ENCODE data around the gene GRID1.

The GRID1 gene

DNA sequence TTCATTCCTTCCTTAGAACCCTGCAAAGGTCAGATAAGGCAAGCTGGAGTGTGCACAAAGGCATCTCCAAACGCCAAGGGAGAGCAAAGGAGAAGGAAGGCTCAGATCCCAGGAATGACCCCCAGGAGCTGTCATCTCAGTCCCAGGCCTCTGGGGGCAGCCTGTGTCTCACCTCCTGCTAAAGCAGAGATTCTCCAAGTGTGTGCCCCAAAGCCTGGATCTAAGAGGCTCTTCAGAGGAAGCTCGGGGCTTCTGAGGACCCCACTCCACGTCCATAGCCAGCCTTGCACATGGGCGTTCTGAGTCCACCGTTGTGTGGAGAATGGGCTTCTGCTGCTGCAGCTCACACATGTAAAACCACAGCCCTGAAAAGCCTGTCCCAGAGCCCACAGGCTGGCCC lies 5.1 kb upstream of the GRID1 start:
- no peak overlapping the region for H3K23ac ChIP-seq (ENCODE audit: low read length in 2 of 2)
- no peak overlapping the region for H2BK12ac ChIP-seq (ENCODE audit: low read length in 2 of 2)
- no peak overlapping the region for H2BK15ac ChIP-seq (ENCODE audit: low read depth, poor library complexity, severe bottlenecking)
- H2AFZ ChIP-seq (ENCODE audit: low read depth, low read length), result no peak overlapping the region
- no peak overlapping the region for H2BK120ac ChIP-seq (ENCODE audit: low read depth, low read length)
- peaks cover 67 to 82% of the 10 kb centered on the region in 2 experiments for H3K27me3 ChIP-seq (ENCODE audit: control insufficient read depth in 1 of 2, insufficient read depth in 1 of 2, low read length in 2 of 2)
- H4K8ac ChIP-seq (ENCODE audit: low read length), result no peak overlapping the region
- H3K9ac ChIP-seq (ENCODE audit: low read length), result no peak overlapping the region
- no peak overlapping the region for H3K4ac ChIP-seq (ENCODE audit: low read depth in 1 of 2, low read length in 2 of 2)
- no peak for DNase-seq
- no peak overlapping the region for H3K14ac ChIP-seq (ENCODE audit: low read length in 2 of 2)
- no peak overlapping the region for H2BK5ac ChIP-seq (ENCODE audit: low read depth, low read length, poor library complexity, severe bottlenecking)
- WGBS, result 70% methylated on average over 5 of the region's 5 CpGs
- H3K9me3 ChIP-seq (ENCODE audit: control insufficient read depth, low read length), result no peaks in the 10 kb centered on the region
- H3K27ac ChIP-seq (ENCODE audit: low read length, poor library complexity, severe bottlenecking), result no peak overlapping the region
- H3K4me2 ChIP-seq (ENCODE audit: low read length, poor library complexity, severe bottlenecking), result no peak overlapping the region
- H3K4me1 ChIP-seq (ENCODE audit: control insufficient read depth, insufficient read depth, low read depth, low read length), result peaks cover 8% of the 10 kb centered on the region
- H3K4me3 ChIP-seq (ENCODE audit: insufficient read depth in 1 of 2, low read depth in 1 of 2, low read length in 2 of 2), result no peak overlapping the region
- H2AK5ac ChIP-seq (ENCODE audit: low read length, severe bottlenecking), result no peak overlapping the region
- H3K36me3 ChIP-seq (ENCODE audit: control insufficient read depth in 1 of 2, insufficient read depth in 2 of 2, low read depth in 1 of 2, low read length in 2 of 2), result no peaks in the 10 kb centered on the region
- no peaks in the 10 kb centered on the region for H3K79me1 ChIP-seq (replicated peaks; ENCODE audit: low read length, poor library complexity, severe bottlenecking)
- no peak overlapping the region for H3K18ac ChIP-seq (ENCODE audit: low read depth in 1 of 2, low read length in 2 of 2)
- no peak overlapping the region for H4K91ac ChIP-seq (ENCODE audit: low read length)

DNA sequence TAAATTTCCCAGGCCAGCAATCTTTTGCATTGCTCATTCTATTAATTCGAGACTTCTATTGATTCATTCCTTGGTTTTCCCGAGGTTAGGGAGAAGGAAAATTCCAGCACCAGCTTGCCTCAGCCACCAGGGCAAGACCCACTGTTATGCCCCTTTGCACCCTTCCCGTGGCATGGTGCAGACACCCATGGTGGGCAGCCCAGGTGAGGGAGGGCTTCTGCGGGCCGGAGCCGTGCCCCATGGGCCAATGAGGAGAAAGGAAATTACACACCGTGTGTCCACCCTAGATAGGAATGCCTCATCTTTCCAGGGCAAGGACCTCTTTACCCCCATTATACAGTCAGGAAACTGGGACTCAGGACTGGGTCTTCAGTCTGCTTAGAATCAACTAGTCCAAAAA lies 4.5 kb upstream of the GRID1 start:
- Histone ChIP-seq H3K4ac (ENCODE audit: low read depth in 1 of 2, low read length in 2 of 2) (no peak overlapping the region), H2AFZ (ENCODE audit: low read depth, low read length) (no peak overlapping the region), H4K8ac (ENCODE audit: low read length) (no peak overlapping the region), H2BK12ac (ENCODE audit: low read length in 2 of 2) (no peak overlapping the region), H3K14ac (ENCODE audit: low read length in 2 of 2) (no peak overlapping the region), H3K79me1 (replicated peaks; ENCODE audit: low read length, poor library complexity, severe bottlenecking) (no peaks in the 10 kb centered on the region), H3K4me1 (ENCODE audit: control insufficient read depth, insufficient read depth, low read depth, low read length) (peaks cover 11% of the 10 kb centered on the region), H4K91ac (ENCODE audit: low read length) (no peak overlapping the region), H3K23ac (ENCODE audit: low read length in 2 of 2) (no peak overlapping the region), H3K9ac (ENCODE audit: low read length) (no peak overlapping the region), H3K4me2 (ENCODE audit: low read length, poor library complexity, severe bottlenecking) (no peak overlapping the region), H3K18ac (ENCODE audit: low read depth in 1 of 2, low read length in 2 of 2) (no peak overlapping the region), H2AK5ac (ENCODE audit: low read length, severe bottlenecking) (no peak overlapping the region), H3K4me3 (ENCODE audit: insufficient read depth in 1 of 2, low read depth in 1 of 2, low read length in 2 of 2) (no peak overlapping the region), H3K36me3 (ENCODE audit: control insufficient read depth in 1 of 2, insufficient read depth in 2 of 2, low read depth in 1 of 2, low read length in 2 of 2) (no peaks in the 10 kb centered on the region), H2BK5ac (ENCODE audit: low read depth, low read length, poor library complexity, severe bottlenecking) (no peak overlapping the region), H3K27me3 (ENCODE audit: control insufficient read depth in 1 of 2, insufficient read depth in 1 of 2, low read length in 2 of 2) (peaks cover 65 to 77% of the 10 kb centered on the region in 2 experiments), H3K9me3 (ENCODE audit: control insufficient read depth, low read length) (no peaks in the 10 kb centered on the region), H3K27ac (ENCODE audit: low read length, poor library complexity, severe bottlenecking) (no peak overlapping the region), H2BK15ac (ENCODE audit: low read depth, poor library complexity, severe bottlenecking) (no peak overlapping the region), H2BK120ac (ENCODE audit: low read depth, low read length) (no peak overlapping the region)
- no peak for DNase-seq
- WGBS, result 75% methylated on average over 7 of the region's 7 CpGs

DNA sequence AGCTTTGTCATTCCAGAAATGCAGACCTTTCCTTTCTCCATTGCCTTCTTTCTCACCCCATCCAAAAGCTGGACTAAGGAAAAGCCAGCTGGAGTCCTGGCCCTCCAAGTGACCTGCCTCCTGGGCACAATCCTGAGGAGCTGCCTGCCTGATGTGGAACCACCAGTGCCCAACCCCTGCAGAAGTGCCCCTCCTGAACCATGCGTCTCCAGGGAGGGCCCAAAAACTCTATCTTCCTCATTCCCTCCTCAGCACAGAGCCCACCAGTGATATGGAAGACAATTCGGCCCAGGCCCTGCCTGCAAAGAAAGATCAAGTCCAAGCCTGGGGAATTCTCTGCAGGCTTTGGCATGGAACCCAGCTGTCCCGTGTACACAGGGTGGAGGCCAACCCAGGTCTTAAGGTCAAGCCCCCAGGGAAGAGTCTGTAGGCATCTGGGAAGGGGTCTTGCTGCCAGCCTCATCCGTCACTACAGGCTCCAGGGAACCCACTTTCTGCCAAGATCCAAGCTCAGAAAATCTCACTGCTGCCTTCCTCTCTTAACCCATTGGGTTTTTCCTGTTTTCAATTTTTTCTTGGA lies 3.5 kb upstream of the GRID1 start:
- no peak overlapping the region for H4K91ac ChIP-seq (ENCODE audit: low read length)
- H2BK120ac ChIP-seq (ENCODE audit: low read depth, low read length), result no peak overlapping the region
- H3K4me2 ChIP-seq (ENCODE audit: low read length, poor library complexity, severe bottlenecking), result no peak overlapping the region
- H3K4me1 ChIP-seq (ENCODE audit: control insufficient read depth, insufficient read depth, low read depth, low read length), result peaks cover 21% of the 10 kb centered on the region
- no peak overlapping the region for H2BK5ac ChIP-seq (ENCODE audit: low read depth, low read length, poor library complexity, severe bottlenecking)
- H3K27me3 ChIP-seq (ENCODE audit: control insufficient read depth in 1 of 2, insufficient read depth in 1 of 2, low read length in 2 of 2), result peaks cover 73 to 80% of the 10 kb centered on the region in 2 experiments
- H2AFZ ChIP-seq (ENCODE audit: low read depth, low read length), result no peak overlapping the region
- H3K4me3 ChIP-seq (ENCODE audit: insufficient read depth in 1 of 2, low read depth in 1 of 2, low read length in 2 of 2), result no peak overlapping the region
- WGBS, result 74% methylated on average over 4 of the region's 4 CpGs
- no peak overlapping the region for H2AK5ac ChIP-seq (ENCODE audit: low read length, severe bottlenecking)
- no peak overlapping the region for H3K9ac ChIP-seq (ENCODE audit: low read length)
- no peaks in the 10 kb centered on the region for H3K79me1 ChIP-seq (replicated peaks; ENCODE audit: low read length, poor library complexity, severe bottlenecking)
- H4K8ac ChIP-seq (ENCODE audit: low read length), result no peak overlapping the region
- H3K36me3 ChIP-seq (ENCODE audit: control insufficient read depth in 1 of 2, insufficient read depth in 2 of 2, low read depth in 1 of 2, low read length in 2 of 2), result no peaks in the 10 kb centered on the region
- no peak overlapping the region for H3K4ac ChIP-seq (ENCODE audit: low read depth in 1 of 2, low read length in 2 of 2)
- H3K14ac ChIP-seq (ENCODE audit: low read length in 2 of 2), result no peak overlapping the region
- no peak overlapping the region for H3K18ac ChIP-seq (ENCODE audit: low read depth in 1 of 2, low read length in 2 of 2)
- no peak for DNase-seq
- H3K9me3 ChIP-seq (ENCODE audit: control insufficient read depth, low read length), result no peaks in the 10 kb centered on the region
- no peak overlapping the region for H3K23ac ChIP-seq (ENCODE audit: low read length in 2 of 2)
- H3K27ac ChIP-seq (ENCODE audit: low read length, poor library complexity, severe bottlenecking), result no peak overlapping the region
- no peak overlapping the region for H2BK15ac ChIP-seq (ENCODE audit: low read depth, poor library complexity, severe bottlenecking)
- no peak overlapping the region for H2BK12ac ChIP-seq (ENCODE audit: low read length in 2 of 2)

DNA sequence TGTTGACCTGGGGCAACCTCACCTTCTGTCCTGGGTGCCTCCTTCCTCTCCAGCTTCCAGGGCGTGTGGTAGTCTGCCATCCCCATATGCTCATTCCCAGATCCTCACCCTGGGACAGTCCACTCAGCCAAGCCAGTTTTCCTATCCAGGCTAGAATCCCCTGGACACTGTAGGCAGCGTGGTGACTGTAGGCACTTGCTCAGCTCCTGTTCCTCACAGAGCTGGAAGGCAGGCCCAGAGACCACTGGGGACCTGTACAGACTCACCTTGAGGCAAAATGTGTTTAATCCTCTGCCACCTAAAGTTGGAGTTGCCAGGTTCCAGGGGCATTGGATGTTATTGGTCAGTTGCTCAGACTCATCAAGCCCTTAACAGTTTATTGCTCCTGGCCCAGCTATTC lies 2.4 kb upstream of the GRID1 start:
- Histone ChIP-seq H3K4ac (ENCODE audit: low read depth in 1 of 2, low read length in 2 of 2) (no peak overlapping the region), H3K27ac (ENCODE audit: low read length, poor library complexity, severe bottlenecking) (no peak overlapping the region), H3K23ac (ENCODE audit: low read length in 2 of 2) (no peak overlapping the region), H4K8ac (ENCODE audit: low read length) (no peak overlapping the region), H3K9me3 (ENCODE audit: control insufficient read depth, low read length) (no peaks in the 10 kb centered on the region), H2BK15ac (ENCODE audit: low read depth, poor library complexity, severe bottlenecking) (no peak overlapping the region), H3K79me1 (replicated peaks; ENCODE audit: low read length, poor library complexity, severe bottlenecking) (no peaks in the 10 kb centered on the region), H3K36me3 (ENCODE audit: control insufficient read depth in 1 of 2, insufficient read depth in 2 of 2, low read depth in 1 of 2, low read length in 2 of 2) (no peaks in the 10 kb centered on the region), H3K27me3 (ENCODE audit: control insufficient read depth in 1 of 2, insufficient read depth in 1 of 2, low read length in 2 of 2) (peaks cover 80 to 81% of the 10 kb centered on the region in 2 experiments), H2BK12ac (ENCODE audit: low read length in 2 of 2) (no peak overlapping the region), H3K18ac (ENCODE audit: low read depth in 1 of 2, low read length in 2 of 2) (no peak overlapping the region), H2BK120ac (ENCODE audit: low read depth, low read length) (no peak overlapping the region), H3K4me3 (ENCODE audit: insufficient read depth in 1 of 2, low read depth in 1 of 2, low read length in 2 of 2) (no peak overlapping the region), H3K4me1 (ENCODE audit: control insufficient read depth, insufficient read depth, low read depth, low read length) (peaks cover 28% of the 10 kb centered on the region), H2BK5ac (ENCODE audit: low read depth, low read length, poor library complexity, severe bottlenecking) (no peak overlapping the region), H3K9ac (ENCODE audit: low read length) (no peak overlapping the region), H3K14ac (ENCODE audit: low read length in 2 of 2) (no peak overlapping the region), H2AFZ (ENCODE audit: low read depth, low read length) (no peak overlapping the region), H4K91ac (ENCODE audit: low read length) (no peak overlapping the region), H3K4me2 (ENCODE audit: low read length, poor library complexity, severe bottlenecking) (no peak overlapping the region), H2AK5ac (ENCODE audit: low read length, severe bottlenecking) (no peak overlapping the region)
- DNase-seq, result no peak
- 55% methylated on average over 2 of the region's 2 CpGs for WGBS

Measured in mesenchymal stem cell (in vitro differentiated cells and primary cell).